Mesenchymal stem cell (in vitro differentiated cells and primary cell): ENCODE measurements around the gene PCYOX1L.
A peak's percentile ranks its signal among the peaks of the same experiment; 100 is the strongest.

Experiments used
- DNase-seq: peaks from one replicate; pipeline ENCODE4 v3.0.0-alpha.2; 2013
- H2AFZ ChIP-seq: one replicate; pipeline ENCODE4 v1.6.1; 2013; ENCODE audit warnings: low read depth, mild to moderate bottlenecking, control low read depth, inconsistent platforms, low read length, moderate library complexity
- H2AK5ac ChIP-seq: 2 replicates; pipeline ENCODE4 v1.6.1; 2013; ENCODE audit warnings: low read length, moderate library complexity, mild to moderate bottlenecking, inconsistent platforms; ENCODE audit not compliant: severe bottlenecking
- H2BK120ac ChIP-seq: one replicate; pipeline ENCODE4 v1.6.1; 2013; ENCODE audit warnings: low read depth, mild to moderate bottlenecking, inconsistent platforms, low read length, moderate library complexity
- H2BK12ac ChIP-seq, 2 experiments: one replicate each; pipeline ENCODE4 v1.6.1; 2013; ENCODE audit warnings: inconsistent platforms in 2 of 2, low read length in 2 of 2, mild to moderate bottlenecking in 2 of 2, moderate library complexity in 2 of 2, control low read depth in 1 of 2
- H2BK15ac ChIP-seq: one replicate; pipeline ENCODE4 v1.6.1; 2013; ENCODE audit warnings: mild to moderate bottlenecking, low read depth, inconsistent platforms; ENCODE audit not compliant: poor library complexity, severe bottlenecking
- H2BK5ac ChIP-seq: 2 replicates; pipeline ENCODE4 v1.6.1; 2013; ENCODE audit warnings: low read depth, mild to moderate bottlenecking, low read length, control low read depth, inconsistent platforms; ENCODE audit not compliant: poor library complexity, severe bottlenecking
- H3K14ac ChIP-seq, 2 experiments: one replicate each; pipeline ENCODE4 v1.6.1; 2013; ENCODE audit warnings: inconsistent platforms in 2 of 2, low read length in 2 of 2, control low read depth in 1 of 2, mild to moderate bottlenecking in 1 of 2, moderate library complexity in 1 of 2
- H3K18ac ChIP-seq, 2 experiments: one replicate each; pipeline ENCODE4 v1.6.1; 2013; ENCODE audit warnings: inconsistent platforms in 2 of 2, low read length in 2 of 2, control low read depth in 1 of 2, low read depth in 1 of 2, mild to moderate bottlenecking in 1 of 2
- H3K23ac ChIP-seq, 2 experiments: one replicate each; pipeline ENCODE4 v1.6.1; 2013; ENCODE audit warnings: inconsistent platforms in 2 of 2, low read length in 2 of 2, mild to moderate bottlenecking in 2 of 2, moderate library complexity in 2 of 2, control low read depth in 1 of 2
- H3K27ac ChIP-seq: 2 replicates; pipeline ENCODE4 v1.5.1; 2013; ENCODE audit warnings: mild to moderate bottlenecking, moderate library complexity, low read length, control low read depth, inconsistent platforms; ENCODE audit not compliant: poor library complexity, severe bottlenecking
- H3K27me3 ChIP-seq, 2 experiments: 2 replicates each; pipeline versions ENCODE4 v1.6.1 to v1.7.0; 2013; ENCODE audit warnings: low read length in 2 of 2, mild to moderate bottlenecking in 2 of 2, moderate library complexity in 2 of 2, control low read depth in 1 of 2, inconsistent platforms in 1 of 2; ENCODE audit not compliant: control insufficient read depth in 1 of 2, insufficient read depth in 1 of 2
- H3K36me3 ChIP-seq, 2 experiments: 2 replicates each; pipeline versions ENCODE4 v1.6.1 to v1.7.0; 2013; ENCODE audit warnings: low read length in 2 of 2, control low read depth in 1 of 2, inconsistent platforms in 1 of 2, low read depth in 1 of 2, mild to moderate bottlenecking in 1 of 2; ENCODE audit not compliant: insufficient read depth in 2 of 2, control insufficient read depth in 1 of 2
- H3K4ac ChIP-seq, 2 experiments: one replicate each; pipeline ENCODE4 v1.6.1; 2013; ENCODE audit warnings: inconsistent platforms in 2 of 2, low read length in 2 of 2, mild to moderate bottlenecking in 2 of 2, moderate library complexity in 2 of 2, control low read depth in 1 of 2, low read depth in 1 of 2
- H3K4me1 ChIP-seq: 2 replicates; pipeline ENCODE4 v1.6.1; 2013; ENCODE audit warnings: low read depth, low read length, control low read depth; ENCODE audit not compliant: control insufficient read depth, insufficient read depth
- H3K4me2 ChIP-seq: 2 replicates; pipeline ENCODE4 v1.6.1; 2013; ENCODE audit warnings: low read length, mild to moderate bottlenecking, inconsistent platforms; ENCODE audit not compliant: poor library complexity, severe bottlenecking
- H3K4me3 ChIP-seq, 2 experiments: 2 replicates each; pipeline versions ENCODE4 v1.5.1 to v1.7.0; 2013; ENCODE audit warnings: low read length in 2 of 2, mild to moderate bottlenecking in 2 of 2, control low read depth in 1 of 2, low read depth in 1 of 2; ENCODE audit not compliant: insufficient read depth in 1 of 2
- H3K79me1 ChIP-seq: replicated peaks from 2 replicates; pipeline ENCODE4 v1.6.1; 2013; ENCODE audit warnings: mild to moderate bottlenecking, control low read depth, low read length, inconsistent platforms; ENCODE audit not compliant: poor library complexity, severe bottlenecking
- H3K9ac ChIP-seq: 2 replicates; pipeline ENCODE4 v1.7.0; 2013; ENCODE audit warnings: mild to moderate bottlenecking, low read length, moderate library complexity
- H3K9me3 ChIP-seq: 2 replicates; pipeline ENCODE4 v1.7.0; 2013; ENCODE audit warnings: mild to moderate bottlenecking, low read length; ENCODE audit not compliant: control insufficient read depth
- H4K8ac ChIP-seq: one replicate; pipeline ENCODE4 v1.6.1; 2013; ENCODE audit warnings: inconsistent platforms, mild to moderate bottlenecking, low read length, moderate library complexity
- H4K91ac ChIP-seq: one replicate; pipeline ENCODE4 v1.6.1; 2013; ENCODE audit warnings: mild to moderate bottlenecking, low read length, inconsistent platforms
- WGBS: methylation state at CpG from one replicate; pipeline ENCODE4 v1.1.7; 2013; ENCODE audit warnings: mixed read lengths; 5-methylcytosine and 5-hydroxymethylcytosine counted together

Gene PCYOX1L

GRCh38 chr5:149366169-149366729, 8.4 kb downstream of the PCYOX1L start:
- H4K91ac ChIP-seq = no peak overlapping the region
- no peak overlapping the region for H3K23ac ChIP-seq
- no peaks in the 10 kb centered on the region for H3K36me3 ChIP-seq
- no peak overlapping the region for H3K4me3 ChIP-seq
- peaks cover 4% of the 10 kb centered on the region for H3K4me1 ChIP-seq
- no peaks in the 10 kb centered on the region for H3K9me3 ChIP-seq
- no peak overlapping the region for H3K9ac ChIP-seq
- H3K4ac ChIP-seq = no peak overlapping the region
- DNase-seq = no peak
- no peaks in the 10 kb centered on the region for H3K79me1 ChIP-seq
- 71% methylated on average over 1 of the region's 1 CpG for WGBS
- no peak overlapping the region for H3K4me2 ChIP-seq
- H4K8ac ChIP-seq = no peak overlapping the region
- no peaks in the 10 kb centered on the region for H3K27me3 ChIP-seq
- no peak overlapping the region for H2BK120ac ChIP-seq
- no peak overlapping the region for H2AK5ac ChIP-seq
- H2AFZ ChIP-seq = no peak overlapping the region
- H3K18ac ChIP-seq = no peak overlapping the region
- no peak overlapping the region for H2BK12ac ChIP-seq
- H3K14ac ChIP-seq = no peak overlapping the region
- H2BK15ac ChIP-seq = no peak overlapping the region
- no peak overlapping the region for H2BK5ac ChIP-seq
- no peak overlapping the region for H3K27ac ChIP-seq

- Histone ChIP-seq H2BK5ac (no peak overlapping the region), H3K14ac (no peak overlapping the region), H3K18ac (peak overlapping the region; percentile 46 to 58), H3K9me3 (no peaks in the 10 kb centered on the region), H2AFZ (no peak overlapping the region), H4K8ac (peak overlapping the region; percentile 73), H2BK120ac (peak overlapping the region; percentile 45), H3K36me3 (no peaks in the 10 kb centered on the region), H3K4me1 (peaks cover 4% of the 10 kb centered on the region), H3K27me3 (peaks cover 4 to 10% of the 10 kb centered on the region in 2 experiments), H3K4ac (peak overlapping the region; percentile 45 to 70), H3K23ac (no peak overlapping the region), H3K4me2 (no peak overlapping the region), H3K27ac (no peak overlapping the region), H3K79me1 (no peaks in the 10 kb centered on the region), H3K4me3 (no peak overlapping the region), H2BK12ac (peak overlapping the region; percentile 75 to 80), H3K9ac (no peak overlapping the region), H2AK5ac (no peak overlapping the region), H4K91ac (peak overlapping the region; percentile 37), H2BK15ac (peak overlapping the region; percentile 44)
- WGBS = 32% methylated on average over 14 of the region's 14 CpGs
- DNase-seq = peak; percentile 82
Observed at GRCh38 chr5:149367249-149367971, 9.6 kb downstream of the PCYOX1L start.

- Histone ChIP-seq H2AFZ (no peak overlapping the region), H3K4me3 (no peak overlapping the region), H3K23ac (no peak overlapping the region), H3K9ac (no peak overlapping the region), H2BK120ac (peak overlapping the region; percentile 45), H4K8ac (peak overlapping the region; percentile 73), H3K18ac (peak overlapping the region; percentile 52 to 57), H3K4me2 (no peak overlapping the region), H3K14ac (no peak overlapping the region), H2BK15ac (peak overlapping the region; percentile 0), H3K27ac (no peak overlapping the region), H3K36me3 (no peaks in the 10 kb centered on the region), H3K27me3 (peaks cover 4 to 10% of the 10 kb centered on the region in 2 experiments), H2BK12ac (peak overlapping the region; percentile 75 to 80), H3K9me3 (no peaks in the 10 kb centered on the region), H3K4me1 (peaks cover 4% of the 10 kb centered on the region), H3K4ac (peak overlapping the region in 1 of 2 experiments; percentile 45), H2AK5ac (no peak overlapping the region), H3K79me1 (no peaks in the 10 kb centered on the region), H2BK5ac (no peak overlapping the region), H4K91ac (peak overlapping the region; percentile 71)
- WGBS = 95% methylated on average over 22 of the region's 22 CpGs
- no peak for DNase-seq
Observed at GRCh38 chr5:149367972-149368645, 10.3 kb downstream of the PCYOX1L start.

GRCh38 chr5:149370878-149371277, 13.0 kb downstream of the PCYOX1L start:
- no peak overlapping the region for H3K4me3 ChIP-seq
- H3K9me3 ChIP-seq = no peaks in the 10 kb centered on the region
- H3K14ac ChIP-seq = no peak overlapping the region
- no peak overlapping the region for H2BK120ac ChIP-seq
- no peak overlapping the region for H2AFZ ChIP-seq
- no peak overlapping the region for H4K91ac ChIP-seq
- H3K36me3 ChIP-seq = no peaks in the 10 kb centered on the region
- H2BK15ac ChIP-seq = peak overlapping the region; percentile 54
- H3K4me2 ChIP-seq = no peak overlapping the region
- no peak for DNase-seq
- H3K4ac ChIP-seq = no peak overlapping the region
- H3K9ac ChIP-seq = no peak overlapping the region
- peak overlapping the region; percentile 12 for H4K8ac ChIP-seq
- no peak overlapping the region for H3K23ac ChIP-seq
- H3K4me1 ChIP-seq = peaks cover 4% of the 10 kb centered on the region
- H3K18ac ChIP-seq = no peak overlapping the region
- H2AK5ac ChIP-seq = no peak overlapping the region
- H2BK12ac ChIP-seq = peak overlapping the region in 1 of 2 experiments; percentile 6
- H2BK5ac ChIP-seq = no peak overlapping the region
- no peaks in the 10 kb centered on the region for H3K79me1 ChIP-seq
- WGBS = 85% methylated on average over 2 of the region's 2 CpGs
- no peak overlapping the region for H3K27ac ChIP-seq
- H3K27me3 ChIP-seq = peaks cover 4 to 10% of the 10 kb centered on the region in 2 experiments
